ENCODE data around the gene C5AR1. TPM values are rescaled to one million over a fixed set of nuclear protein-coding genes. Genes with fewer than 3 reads are reported as not detected.
"Not testable (repeated sequence)": the region's sequence is repeated elsewhere in the genome, so short reads cannot be mapped to it uniquely, and the experiment has no call there.

The C5AR1 gene
- total RNA-seq, 1 donor from 2014 or later = 2.2 TPM

GRCh38 chr19:47283405-47284059, 26.1 kb upstream of the C5AR1 start:
- intact Hi-C loops (cut with micrococcal nuclease) = loop anchor here (1.0 kb wide), 2 partner anchors 108 to 144 kb away; no protein-coding TSS in a partner anchor

DNA sequence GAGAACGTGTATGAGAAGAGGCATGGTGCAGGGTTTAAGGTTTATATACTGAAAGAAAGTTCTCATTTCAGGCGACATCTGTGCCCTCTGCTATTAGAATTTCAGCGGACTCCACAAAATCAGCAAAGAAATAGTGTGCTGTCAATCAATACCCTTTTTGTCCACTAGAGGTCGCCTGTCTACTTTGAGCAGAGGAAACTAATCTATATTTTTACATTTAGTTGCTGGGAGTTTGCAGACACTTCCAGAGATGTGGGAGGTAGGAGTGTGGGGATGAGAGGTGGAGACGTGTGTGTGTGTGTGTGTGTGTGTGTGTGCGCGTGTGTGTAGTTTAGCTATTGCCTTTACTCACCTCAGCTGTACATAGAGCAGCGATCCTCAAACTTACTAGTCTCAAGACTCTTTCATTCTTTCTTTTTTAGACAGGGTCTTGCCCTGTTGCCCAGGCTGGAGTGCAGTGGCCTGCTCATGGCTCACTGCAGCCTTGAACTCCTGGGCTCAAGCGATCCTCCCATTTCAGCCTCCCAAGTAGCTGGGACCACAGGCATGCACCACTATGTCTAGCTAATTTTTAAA, 25.2 kb upstream of the C5AR1 start:
- intact Hi-C loops (cut with micrococcal nuclease) = loop anchor here (1.0 kb wide), 2 partner anchors 107 to 143 kb away; no protein-coding TSS in a partner anchor

DNA sequence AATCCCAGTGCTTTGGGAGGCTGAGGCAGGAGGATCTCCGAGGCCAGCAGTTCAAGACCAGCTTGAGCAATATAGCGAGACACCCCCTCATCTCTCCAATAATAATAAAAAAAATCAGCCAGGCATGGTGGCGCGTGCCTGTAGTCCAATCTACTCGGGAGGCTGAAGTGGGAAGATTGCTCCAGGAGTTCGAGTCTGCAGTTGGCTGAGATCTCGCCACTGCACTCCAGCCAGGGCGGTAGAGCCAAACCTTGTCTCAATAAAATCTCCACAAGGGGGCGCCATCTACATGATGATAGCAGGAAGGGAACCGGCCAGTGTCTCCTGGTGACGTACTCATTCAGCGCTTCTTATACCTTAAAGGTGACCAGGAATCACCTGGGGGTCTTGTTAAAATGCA, 13.6 kb upstream of the C5AR1 start:
- intact Hi-C loops (cut with micrococcal nuclease) = loop anchor here (1.0 to 5.0 kb wide), 5 partner anchors 51 to 411 kb away; partner anchors contain the start of genes DHX34 and NAPA

- intact Hi-C loops (cut with micrococcal nuclease) = not testable (repeated sequence)
Measured at GRCh38 chr19:47300867-47301266, 8.8 kb upstream of the C5AR1 start.

- intact Hi-C loops (cut with micrococcal nuclease) = no loop called here
Measured at GRCh38 chr19:47302249-47302648, 7.4 kb upstream of the C5AR1 start.

GRCh38 chr19:47303966-47304365, 5.7 kb upstream of the C5AR1 start:
- intact Hi-C loops (cut with micrococcal nuclease) = loop anchor here (2.0 kb wide), 1 partner anchor 87 kb away; no protein-coding TSS in a partner anchor

DNA sequence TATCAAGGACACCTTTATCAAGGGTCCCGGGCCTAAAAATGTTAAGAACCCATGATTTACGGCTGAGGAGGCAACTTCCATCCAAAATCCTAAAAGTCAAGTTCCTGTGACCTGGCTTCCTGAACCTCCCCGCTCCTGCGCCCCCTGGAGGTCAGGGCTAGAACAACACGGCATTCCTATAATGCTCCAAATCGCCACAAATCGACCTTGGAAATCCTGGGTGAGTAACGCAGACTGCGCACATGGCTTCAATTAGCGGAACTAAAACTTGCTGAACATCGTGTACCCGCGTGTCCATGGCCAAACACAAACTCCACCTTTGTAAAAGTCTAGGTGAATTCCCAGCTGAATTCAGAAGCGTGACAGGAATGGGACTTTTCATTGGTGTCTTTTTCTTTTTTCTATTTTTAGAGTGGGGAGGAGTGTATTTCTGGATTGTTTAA, 4.3 kb upstream of the C5AR1 start:
- intact Hi-C loops (cut with micrococcal nuclease) = loop anchor here (2.0 kb wide), 1 partner anchor 85 kb away; no protein-coding TSS in a partner anchor

GRCh38 chr19:47306303-47306702, 3.4 kb upstream of the C5AR1 start:
- intact Hi-C loops (cut with micrococcal nuclease) = no loop called here

- intact Hi-C loops (cut with micrococcal nuclease) = no loop called here
Measured at GRCh38 chr19:47309038-47309437, 623 bp upstream of the C5AR1 start.

GRCh38 chr19:47310323-47310722, 662 bp downstream of the C5AR1 start:
- intact Hi-C loops (cut with micrococcal nuclease) = no loop called here

DNA sequence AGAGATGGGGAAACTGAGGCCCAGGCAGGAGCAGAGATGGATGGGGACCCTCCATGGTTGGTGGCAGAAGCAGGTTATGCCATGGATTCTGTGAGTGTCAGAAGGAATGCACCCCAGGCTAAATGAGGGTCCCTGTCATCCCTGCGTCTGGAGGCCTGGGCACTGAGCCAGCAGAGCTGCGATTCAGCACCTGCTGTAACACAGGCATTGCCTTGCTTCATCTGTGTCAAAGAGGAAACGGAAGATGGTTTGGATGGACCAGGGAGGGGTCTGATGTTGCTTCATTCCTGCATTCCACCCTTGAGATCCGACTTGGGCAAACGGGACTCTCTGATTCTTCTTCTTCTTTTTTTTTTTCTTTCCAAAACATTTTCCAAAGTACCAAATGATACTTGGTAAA, 1.2 kb downstream of the C5AR1 start:
- intact Hi-C loops (cut with micrococcal nuclease) = no loop called here

- intact Hi-C loops (cut with micrococcal nuclease) = no loop called here
Measured at GRCh38 chr19:47312366-47313006, 2.8 kb downstream of the C5AR1 start.

GRCh38 chr19:47313754-47314295, 4.2 kb downstream of the C5AR1 start:
- intact Hi-C loops (cut with micrococcal nuclease) = no loop called here

DNA sequence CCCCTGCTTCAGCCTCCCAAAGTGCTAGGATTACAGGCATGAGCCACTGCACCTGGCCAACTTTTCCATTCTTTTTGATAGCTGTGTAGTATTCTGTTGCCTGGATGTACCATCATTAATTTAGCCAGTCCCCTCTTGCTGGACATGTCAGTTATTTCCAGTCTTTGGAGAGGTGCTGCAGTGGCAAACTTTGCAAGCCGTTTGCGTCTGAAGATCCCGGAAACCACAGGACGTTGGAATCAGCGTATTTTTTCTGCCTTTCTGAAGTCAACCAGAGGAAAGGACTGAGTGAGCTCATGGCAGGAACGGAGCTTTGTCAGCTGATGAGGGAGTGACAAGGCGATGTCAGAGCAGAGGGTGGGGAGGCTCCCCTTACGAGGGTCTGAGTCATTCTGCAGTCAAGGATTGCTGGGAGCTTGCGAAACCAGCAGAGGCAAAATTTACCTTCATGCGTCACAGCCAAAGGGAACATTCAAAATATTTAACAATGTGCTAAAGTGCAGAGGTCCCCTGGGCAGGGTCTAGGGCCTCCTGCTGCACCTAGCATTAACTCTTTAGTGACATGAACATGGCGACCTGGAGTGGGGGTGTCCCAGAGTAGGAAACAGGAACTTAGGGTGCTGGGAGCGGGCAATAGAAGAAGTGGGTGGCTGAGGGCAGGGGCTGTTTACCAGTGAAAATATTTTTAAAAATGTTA, 5.6 kb downstream of the C5AR1 start:
- intact Hi-C loops (cut with micrococcal nuclease) = no loop called here

DNA sequence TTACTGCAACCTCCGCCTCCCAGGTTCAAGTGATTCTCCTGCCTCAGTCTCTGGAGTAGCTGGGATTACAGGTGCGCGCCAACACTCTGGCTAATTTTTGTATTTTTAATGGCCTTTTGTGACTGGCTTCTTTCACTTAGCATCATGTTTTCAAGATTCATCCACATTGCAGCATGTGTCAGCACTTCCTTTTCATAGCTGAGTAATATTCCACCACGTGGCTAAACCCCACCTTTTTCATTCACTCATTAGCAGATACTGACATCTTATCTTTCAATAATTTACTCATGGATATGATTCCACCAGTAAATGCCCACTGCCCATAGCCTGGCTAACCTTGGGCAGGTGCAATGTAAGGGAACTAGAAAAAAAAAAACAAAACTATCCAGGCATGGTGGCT, 6.9 kb downstream of the C5AR1 start:
- intact Hi-C loops (cut with micrococcal nuclease) = no loop called here

- intact Hi-C loops (cut with micrococcal nuclease) = no loop called here
Measured at GRCh38 chr19:47319923-47320871, 10.5 kb downstream of the C5AR1 start.

DNA sequence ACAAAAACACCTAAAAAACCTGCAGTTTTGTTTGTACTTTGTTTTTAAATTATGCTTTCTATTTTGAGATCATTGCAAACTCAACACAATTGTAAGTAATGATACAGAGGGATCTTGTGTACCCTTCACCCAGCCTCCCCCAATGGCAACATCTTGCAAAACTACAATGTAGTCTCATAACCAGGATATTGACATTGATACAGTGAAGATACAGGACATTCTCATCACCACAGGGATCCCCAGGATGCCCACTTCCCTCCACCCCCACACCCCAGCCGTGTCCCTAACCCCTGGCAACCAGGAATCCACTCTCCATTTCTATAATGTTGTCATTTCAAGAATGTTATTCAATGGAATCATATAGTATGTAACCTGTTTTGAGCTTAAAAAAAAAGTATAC, 12.0 kb downstream of the C5AR1 start:
- intact Hi-C loops (cut with micrococcal nuclease) = no loop called here

DNA sequence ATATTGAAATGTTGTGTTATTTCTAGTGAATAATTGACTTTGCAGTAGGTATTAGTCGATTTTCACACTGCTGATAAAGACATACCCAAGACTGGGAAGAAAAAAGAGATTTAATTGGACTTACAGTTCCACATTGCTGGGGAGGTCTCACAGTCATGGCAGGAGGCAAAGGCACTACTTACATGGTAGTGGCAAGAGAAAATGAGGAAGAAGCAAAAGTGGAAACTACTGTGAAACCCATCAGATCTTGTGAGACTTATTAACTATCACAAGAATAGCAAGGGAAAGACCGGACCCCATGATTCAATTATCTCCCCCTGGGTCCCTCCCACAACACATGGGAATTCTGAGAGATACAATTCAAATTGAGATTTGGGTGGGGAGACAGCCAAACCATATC, 12.4 kb downstream of the C5AR1 start:
- intact Hi-C loops (cut with micrococcal nuclease) = no loop called here

DNA sequence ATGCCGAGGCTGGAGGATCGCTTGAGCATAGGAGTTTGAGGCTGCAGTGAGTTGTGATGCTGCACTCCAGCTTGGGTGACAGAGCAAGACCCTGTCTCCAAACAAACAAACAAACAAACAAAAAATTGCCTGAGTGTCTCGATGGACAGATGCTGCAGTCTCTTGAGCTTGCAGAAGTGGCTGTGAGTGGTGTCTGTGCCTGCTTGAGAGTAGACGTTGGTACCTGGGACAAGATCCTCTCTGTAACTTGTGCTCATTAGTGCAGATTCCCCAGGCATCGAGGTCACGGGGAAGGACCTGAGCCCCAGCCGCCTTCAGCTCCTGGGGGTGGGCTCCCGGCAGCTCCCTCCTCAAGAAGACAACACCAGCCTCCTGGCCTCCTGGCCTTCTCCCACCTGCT, 13.7 kb downstream of the C5AR1 start:
- intact Hi-C loops (cut with micrococcal nuclease) = no loop called here

DNA sequence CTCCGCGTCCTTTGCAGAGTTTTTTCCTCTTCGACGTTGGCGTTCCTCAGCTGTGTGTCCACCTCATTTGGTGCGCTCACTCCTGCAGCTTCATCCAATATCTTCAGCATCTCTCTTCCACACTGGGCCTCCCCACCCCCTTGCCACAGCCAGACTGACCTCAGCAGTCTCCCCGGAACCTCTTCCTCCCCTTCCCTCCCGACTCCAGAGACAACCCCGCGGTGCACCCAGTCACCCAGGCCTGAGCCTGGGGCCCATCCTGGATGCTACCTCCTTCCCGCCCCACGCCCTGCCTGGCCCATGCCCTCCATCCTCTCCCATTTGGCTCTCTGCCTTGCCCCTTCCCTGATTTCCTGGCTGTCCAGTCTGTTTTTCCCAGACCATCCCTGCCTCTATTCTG, 14.2 kb downstream of the C5AR1 start:
- intact Hi-C loops (cut with micrococcal nuclease) = no loop called here

All from T-helper 1 cell treated with Interleukin-12 subunit alpha and Interleukin-12 subunit beta and Interleukin-4 antibody, amounts not matched to agents 30 ng/mL and 1 ng/mL, for 36 hours (primary cell).